CD4-positive, alpha-beta T cell treated with Interleukin-2 at 100 ng/mL for 4 hours (primary cell): Measurements from ENCODE around the gene MZT2B.
"Not testable (repeated sequence)": the region's sequence is repeated elsewhere in the genome, so short reads cannot be mapped to it uniquely, and the experiment has no call there.

Source experiments
- DNase-seq: peaks from one replicate; pipeline ENCODE4 v3.0.0-alpha.2; 2020; ENCODE audit warnings: low spot score

The MZT2B gene

DNA sequence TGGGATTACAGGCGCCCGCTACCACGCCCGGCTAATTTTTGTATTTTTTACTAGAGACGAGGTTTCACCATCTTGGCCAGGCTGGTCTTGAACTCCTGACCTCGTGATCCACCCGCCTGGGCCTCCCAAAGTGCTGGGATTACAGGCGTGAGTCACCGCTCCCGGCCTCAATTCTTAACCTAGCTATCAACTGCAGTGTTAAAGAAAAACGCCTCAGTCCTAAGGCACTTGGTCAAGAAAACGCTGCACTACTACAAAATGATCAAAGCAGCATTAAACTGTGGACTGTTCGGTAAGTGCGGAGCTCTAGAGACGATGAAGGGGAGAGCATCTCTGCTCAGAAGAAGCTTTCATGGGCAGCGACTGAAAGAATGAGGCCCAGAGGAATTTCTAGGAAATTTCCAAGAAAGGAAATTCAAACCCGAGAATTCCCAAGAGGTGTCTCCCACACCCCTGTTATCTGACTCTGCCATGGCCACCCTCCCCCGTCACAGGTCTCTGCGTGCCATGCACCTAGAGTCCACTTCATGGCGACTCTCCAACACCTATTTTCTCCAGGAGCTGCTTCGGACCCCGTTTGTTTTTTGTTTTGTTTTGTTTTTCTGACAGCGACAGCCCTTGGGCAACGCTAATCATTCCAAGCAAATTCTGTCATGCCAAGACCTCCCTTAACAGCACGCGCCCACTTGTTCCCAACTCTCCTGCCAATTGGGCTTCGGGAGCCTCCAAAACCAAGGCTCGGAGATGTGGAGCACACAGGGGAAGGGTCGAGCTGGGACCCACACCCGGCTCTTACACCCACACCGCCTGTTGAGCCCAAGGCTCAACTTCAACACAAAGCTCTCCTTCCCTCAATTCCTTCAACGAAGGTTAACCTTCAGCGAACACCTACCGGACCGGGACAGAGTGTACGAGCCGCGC is 1.4 kb upstream of the MZT2B start:
- DNase-seq: not testable (repeated sequence)

DNA sequence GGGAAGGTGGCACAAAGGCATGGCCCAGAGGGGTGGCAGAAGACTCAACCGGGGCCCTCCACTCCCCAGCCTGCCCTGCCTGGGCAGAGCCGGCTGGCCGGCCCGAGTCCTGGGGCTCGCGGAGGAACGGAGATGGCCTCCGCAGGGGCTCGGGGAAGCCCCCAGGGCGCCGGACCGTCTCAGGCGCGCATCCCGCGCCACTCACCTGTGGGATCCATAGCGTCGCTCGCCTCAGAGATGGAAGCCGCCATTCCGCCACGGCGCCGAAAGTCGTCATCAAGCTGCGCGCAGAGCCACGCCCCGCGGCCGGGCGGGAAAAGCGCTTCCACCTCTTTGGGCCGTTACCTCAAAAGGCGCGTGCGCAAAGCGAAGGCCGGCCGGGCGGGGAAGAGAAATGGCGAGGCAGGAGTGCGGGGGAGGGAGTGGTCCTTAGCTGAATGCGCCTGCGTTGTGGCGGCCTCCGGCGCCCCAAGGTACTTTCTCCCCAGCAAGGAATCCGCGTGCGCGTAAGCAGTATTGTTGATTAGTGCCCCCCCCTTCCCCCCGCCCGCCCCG is 660 bp upstream of the MZT2B start, which contains the start of gene SMPD4:
Gene SMPD4 (minus strand): TSS at position 278 of the 555 bp plus-strand sequence. CDS start 5,010 bp downstream, outside the sequence.
- DNase-seq: peak; percentile 98

DNA sequence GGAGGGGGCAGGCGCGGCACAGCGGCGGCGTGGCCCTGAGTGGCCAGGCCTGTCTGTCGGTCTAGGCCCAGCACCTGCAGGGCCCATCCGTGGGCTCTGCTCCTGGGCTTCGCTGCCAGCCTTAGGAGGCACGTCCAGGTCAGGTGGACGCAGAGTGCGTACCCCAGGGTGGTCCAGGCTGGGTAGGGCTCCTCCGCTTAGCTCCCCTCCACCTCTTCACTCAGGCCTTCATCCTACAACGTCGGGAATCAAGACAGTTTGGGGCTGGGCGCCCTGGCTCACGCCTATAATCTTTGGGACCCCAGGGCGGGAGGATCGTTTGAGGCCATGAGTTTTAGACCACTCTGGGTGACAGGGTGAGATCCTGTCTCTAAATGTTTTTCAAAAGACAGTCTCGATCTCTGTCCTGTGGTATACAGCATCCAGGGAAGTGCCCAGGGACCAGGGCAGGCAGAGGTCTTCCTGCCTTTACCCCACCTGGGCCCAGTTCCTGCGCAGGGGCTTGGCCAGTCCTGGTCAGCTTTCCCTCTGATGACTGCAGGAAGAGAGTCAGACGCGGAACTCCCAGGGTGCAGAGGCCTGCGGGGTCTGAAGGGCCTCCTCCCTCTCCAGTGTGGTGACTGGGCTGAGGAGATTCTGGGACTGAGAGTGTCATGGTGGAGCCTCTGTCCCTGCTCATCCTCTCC is 907 bp downstream of the MZT2B start:
- DNase-seq: not testable (repeated sequence)

DNA sequence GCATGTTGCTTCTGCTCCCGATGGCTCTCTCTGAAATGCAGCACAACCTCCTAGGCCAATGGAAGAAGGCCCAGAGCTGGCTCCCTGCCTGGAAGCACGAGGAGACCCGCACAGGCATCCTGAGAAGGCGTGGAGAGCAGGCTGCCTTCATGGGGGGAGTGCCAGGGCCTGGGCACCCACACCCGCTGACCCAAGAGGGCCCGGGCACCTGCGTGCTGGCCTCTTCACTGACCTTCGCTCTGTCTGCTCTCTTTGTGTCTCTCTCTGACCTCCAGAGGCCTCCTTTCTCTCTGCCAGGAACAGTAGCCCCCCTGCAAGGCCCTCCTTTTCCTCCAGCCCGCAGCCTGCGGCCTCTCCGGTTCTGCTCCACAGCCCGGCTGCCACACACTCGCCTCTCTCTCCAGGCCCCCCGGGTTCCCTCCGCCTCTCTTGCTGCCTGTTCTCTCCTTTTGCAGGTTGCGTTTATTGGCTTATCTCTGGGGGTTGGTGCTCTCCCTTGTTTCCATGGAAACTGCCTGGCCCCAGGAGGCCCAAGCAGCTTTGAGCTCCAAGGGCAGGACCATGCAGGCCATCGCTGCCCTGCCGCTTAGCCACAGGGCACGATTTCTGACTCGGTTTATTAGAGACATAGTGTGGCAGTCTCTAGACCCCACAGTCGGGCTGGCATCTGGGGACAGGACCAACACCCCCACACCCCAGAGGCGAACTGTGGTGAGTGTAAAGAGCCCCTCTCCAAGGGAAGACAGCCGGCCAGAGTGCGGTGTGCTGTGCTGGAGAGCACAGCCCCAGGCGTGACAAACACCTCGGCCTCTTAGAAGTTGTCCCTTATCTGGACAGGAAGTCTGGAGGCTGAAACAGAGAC is 1.7 kb downstream of the MZT2B start:
- DNase-seq: no peak

DNA sequence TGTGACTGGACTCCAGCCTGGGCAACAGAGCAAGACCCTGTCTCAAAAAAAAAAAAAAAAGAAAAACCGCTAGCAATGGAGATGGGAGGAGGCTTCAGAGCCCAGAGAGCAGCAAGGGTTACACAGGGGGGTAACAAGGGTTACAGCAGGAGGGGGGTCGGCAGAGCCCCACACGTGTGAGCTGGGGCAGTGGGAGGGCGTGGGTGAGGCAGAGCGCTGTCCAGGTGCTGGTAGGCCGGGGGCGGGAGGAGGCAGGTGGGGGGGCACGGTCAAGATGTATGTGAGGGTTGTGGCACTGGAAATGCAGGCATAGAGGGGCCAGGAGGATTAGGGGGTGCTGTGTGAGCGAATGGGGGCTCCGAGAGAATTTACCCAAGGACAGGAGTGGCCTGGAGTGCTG is 3.4 kb downstream of the MZT2B start:
- DNase-seq: no peak

DNA sequence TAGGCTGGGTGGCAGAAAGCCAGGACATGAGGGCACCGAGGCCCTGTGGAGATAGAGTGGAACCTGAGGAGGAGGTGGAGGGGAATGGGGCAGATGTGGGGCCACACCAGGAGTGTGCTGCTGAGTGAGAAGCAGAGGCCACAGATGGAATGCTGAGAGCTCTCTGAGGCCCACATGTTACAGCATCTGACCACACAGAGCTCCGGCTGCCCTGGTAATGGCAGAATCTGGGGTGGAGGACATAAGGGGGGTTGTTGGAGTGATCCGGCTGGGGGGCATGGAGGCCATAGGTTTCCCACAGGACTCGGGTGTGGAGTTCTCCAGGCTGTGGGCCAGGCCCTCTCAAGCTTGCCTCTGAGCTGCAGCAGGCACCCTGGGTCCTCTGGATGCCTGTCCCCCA is 3.8 kb downstream of the MZT2B start:
- DNase-seq: no peak

DNA sequence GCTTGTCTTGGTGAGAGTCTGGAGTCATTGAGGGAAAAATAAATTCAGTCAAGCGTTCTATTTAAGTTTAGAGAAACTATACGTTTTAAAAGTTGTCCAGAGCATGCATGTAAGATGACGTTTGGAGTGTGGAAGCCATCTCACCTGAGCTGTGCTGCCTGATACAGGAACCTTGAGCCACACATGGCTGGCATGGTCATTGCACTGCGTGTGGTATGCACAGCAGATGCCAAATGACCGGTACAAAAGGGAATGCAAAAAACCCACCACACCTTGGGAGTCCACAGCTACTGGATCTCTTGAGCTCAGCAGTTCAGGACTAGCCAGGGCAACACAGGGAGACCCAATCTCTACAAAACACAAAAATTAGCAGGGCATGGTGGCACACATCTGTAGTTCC is 4.3 kb downstream of the MZT2B start:
- no peak for DNase-seq

DNA sequence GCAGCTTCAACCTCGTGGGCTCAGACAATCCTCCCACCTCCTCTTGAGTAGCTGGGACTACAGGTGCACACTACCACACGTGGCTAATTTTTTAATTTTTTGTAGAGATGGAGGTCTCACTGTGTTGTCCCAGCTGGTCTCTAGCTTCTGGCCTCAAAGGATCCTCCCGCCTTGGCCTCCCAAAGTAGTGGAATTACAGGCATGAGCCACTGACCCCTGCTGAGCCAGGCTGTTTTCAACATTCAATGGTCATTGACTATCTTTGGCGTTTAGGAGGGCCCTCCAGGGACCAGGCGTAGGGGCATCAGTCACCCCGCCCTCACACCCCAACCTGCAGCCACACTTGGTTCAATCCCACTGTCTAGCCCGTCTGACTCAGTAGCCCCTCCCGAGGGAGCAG is 5.2 kb downstream of the MZT2B start:
- DNase-seq: no peak

DNA sequence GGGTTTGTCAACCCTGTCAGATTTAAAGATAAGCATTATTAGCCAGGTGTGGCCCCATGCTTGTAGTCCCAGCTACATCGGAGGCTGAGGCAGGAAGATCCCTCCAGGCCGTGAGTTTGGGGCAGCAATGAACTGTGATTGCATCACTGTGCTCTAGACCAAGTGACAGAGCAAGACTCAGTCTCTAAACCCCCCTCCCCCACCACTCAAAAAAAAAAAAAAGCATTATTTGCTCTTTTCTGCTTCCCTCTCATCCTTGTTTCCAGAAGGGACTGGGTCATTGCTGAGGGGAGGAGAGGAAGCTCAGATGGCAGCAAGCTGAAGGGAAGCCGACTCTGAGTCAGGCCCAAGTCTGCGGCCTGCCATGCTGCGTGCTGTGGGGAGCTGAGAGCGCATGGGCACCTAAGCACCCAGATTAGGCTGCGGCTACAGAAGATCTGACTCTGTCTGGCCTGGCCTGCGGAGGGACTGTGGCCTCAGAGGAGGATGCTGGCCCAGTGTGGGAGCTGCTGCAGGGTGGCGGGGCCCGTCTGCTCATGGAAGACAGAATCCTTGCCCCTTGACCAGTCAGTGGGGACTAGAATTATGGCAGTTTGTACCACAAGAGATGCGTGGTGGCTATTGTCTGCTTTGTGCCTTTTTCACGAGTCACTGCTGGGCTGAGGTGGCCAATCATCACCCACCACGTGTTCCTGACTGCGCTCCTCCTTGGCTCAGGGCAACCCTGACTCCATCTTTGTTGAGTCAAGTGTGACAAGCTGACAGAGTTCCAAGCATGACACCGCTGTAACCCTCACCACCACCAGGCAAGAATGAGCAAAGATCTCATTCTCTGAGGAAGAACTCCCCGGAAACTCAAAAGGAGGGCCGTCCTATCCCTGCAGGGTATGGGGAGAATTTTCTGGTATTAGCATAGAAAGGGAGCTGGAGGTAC is 6.1 kb downstream of the MZT2B start:
- not testable (repeated sequence) for DNase-seq

DNA sequence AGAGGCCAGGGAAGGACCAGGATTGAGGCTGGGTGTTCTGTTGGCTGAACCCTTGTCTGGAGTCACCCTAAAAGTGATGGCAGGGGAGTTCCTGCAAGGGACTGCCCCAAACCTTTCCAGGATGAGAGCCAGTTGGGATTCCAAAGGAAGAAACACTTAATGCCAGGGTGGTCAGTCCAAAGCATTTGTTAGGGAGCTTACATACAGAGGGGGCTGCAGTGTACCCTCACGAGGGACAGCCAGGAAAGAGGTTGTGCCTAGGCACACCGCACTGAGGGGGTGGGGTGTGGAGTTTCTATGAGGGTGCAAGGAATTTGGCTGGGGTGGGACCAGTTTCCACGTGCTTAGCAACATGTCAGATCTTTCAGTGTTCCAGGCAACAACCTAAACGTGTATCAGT is 6.9 kb downstream of the MZT2B start:
- not testable (repeated sequence) for DNase-seq

DNA sequence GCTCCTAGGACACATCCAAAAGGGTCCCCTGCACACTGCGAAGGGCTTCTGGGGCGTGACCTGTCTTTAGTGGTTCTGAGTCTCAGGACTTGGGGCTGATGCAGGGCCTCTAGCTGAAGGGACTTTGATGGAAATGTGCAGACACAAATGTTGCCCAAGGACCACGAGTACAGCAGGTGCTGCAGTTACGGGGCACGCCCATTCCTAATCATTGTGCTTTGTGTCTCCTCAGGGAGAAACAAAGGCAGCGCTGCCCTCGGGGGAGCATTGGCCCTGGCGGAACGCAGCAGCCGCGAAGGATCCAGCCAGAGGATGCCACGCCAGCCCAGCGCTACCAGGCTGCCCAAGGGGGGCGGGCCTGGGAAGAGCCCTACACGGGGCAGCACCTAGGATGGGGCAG is 8.2 kb downstream of the MZT2B start:
- DNase-seq: no peak

DNA sequence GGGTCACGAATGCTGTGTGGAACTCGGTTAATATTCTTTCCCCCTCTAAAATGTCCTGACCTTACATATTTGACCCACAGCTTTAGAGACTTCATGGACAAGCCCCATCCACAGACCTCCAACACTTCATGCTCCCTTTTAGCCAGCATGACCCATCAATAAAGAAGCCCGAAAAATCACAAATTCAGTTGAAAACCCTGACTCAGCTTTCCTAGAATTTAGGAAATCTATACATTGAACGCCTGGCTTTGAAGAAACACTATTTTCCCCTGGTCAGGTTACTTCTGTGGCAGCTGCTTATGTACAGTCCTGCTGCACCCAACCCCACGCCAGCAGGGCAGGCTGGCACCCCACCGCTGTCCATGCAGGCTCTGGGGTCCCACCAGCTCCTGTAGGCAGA is 9.3 kb downstream of the MZT2B start:
- not testable (repeated sequence) for DNase-seq

DNA sequence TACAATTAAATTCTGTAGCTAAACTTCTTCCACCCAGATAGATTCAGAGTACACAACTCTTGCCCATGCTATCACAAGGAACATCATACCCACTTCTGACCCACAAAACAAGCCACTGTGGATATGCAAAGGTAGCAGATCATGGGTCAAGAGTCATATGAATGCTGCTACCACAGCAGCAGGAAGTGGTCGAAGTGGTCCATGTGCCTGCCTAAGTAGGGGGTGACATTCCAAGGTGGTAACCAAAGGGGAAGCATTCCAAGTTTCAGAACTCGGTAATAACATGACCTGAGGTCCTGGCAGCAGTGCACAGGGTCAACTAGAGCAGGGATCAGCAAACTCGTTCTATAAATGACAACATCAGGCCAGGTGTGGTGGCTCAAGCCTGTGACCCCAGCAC is 10.4 kb downstream of the MZT2B start:
- DNase-seq: not testable (repeated sequence)

DNA sequence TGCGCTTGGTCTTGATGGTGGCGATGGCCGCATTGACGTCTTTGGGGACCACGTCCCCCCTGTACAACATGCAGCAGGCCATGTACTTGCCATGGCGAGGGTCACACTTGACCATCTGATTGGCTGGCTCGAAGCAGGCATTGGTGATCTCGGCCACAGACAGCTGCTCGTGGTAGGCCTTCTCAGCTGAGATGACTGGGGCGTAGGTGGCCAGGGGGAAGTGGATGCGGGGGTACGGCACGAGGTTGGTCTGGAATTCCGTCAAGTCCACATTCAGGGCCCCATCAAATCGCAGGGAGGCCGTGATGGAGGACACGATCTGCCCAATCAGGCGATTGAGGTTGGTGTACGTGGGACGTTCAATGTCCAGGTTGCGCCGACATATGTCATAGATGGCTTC is 11.8 kb downstream of the MZT2B start:
- DNase-seq: not testable (repeated sequence)

DNA sequence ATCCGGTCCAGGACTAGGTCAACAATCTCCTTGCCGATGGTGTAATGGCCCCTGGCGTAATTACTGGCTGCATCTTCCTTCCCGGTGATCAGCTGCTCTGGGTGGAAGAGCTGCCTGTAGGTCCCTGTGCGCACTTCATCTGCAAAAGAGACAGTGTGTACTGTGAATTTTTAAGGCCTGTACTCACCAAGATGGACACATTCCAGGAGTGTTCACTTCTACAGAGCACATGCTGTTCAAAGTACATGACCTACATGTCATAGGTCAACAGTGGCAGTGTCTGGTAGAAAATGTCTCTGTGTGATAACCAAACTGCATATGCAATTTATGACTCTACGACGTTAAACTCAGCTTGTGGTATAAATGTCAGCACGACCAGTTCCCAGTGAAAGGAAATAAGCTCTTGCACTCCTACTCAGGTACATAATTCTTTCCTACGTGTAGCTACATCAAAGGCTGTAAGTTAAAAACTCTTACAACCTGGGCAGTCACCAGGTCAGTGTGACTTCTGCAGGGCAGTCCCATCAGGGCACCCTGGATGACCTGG is 13.1 kb downstream of the MZT2B start:
- DNase-seq: not testable (repeated sequence)

DNA sequence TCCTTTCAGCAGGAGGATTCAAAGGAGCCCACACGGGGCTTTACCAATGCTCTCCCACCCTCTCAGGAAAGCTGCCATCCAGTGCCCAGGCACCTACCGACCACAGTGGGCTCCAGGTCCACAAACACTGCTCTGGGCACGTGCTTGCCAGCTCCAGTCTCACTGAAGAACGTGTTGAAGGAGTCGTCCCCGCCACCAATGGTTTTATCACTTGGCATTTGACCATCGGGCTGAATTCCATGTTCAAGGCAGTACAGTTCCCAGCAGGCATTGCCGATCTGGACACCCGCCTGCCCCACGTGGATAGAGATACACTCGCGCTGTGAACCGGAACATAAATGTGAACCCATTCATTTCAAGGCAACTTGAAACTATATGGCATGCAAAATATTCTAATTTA is 14.0 kb downstream of the MZT2B start:
- not testable (repeated sequence) for DNase-seq

DNA sequence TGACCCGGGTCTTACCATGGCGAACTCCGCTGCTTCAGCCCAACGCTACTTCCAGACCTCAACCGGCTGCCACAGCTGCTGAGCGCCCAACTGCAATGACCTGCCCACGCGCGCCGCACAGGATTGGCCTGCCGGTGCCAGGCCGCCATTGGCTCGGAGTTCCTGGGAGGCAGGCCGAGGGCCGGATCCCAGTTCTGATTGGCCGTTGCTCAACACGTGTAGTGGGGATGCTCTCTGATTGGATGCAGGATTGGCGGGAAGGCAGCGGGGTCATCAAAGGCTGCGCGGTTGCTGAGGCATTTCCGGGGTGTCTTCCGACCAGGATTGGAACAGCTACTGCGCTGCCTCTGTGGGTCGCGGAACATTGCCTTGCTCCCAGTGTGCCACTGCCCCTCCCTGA is 16.3 kb downstream of the MZT2B start, which contains the start of gene TUBA3E:
Gene TUBA3E (minus strand): TSS at position 97 of the 400 bp plus-strand sequence. CDS start 79 bp downstream, at position 18.
- no peak for DNase-seq

DNA sequence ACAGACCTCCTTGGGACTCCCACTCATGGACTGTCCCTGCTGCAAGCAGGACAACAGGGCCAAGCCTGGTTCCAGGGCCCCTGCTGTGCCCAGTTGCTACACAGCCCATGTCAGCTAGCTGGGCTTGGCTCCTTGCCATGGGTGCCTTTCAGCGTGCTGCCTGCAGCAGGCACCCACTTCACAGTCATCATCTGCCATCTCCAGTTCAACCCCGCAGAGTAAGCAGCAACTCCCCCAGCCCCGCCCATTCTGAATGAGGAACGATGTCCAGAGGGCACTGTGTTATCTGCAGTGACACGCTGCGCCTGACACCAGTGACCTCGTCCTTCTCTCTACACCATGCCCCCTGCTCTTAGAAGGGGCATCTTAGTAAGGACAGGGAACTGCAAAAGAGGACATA is 20.5 kb downstream of the MZT2B start:
- DNase-seq: not testable (repeated sequence)

DNA sequence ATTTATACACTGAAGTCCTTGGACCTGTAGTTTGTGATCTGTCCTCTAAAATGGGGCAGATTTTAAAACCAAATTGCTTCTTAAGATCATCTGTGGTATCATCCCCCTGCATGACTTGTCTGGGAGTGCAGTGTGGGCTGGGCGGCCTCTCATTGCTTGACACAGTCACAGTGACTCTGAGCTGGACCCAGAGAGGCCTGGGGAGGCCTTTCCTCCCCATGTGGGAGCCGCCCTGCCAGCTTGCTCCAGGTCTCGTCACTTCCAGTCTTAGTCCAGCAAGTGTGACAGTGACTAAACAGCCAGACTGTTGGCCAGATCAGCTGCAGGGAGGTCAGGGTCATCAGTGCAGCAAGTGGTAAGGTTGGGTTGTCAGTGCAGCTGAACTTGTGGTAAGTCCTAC is 21.1 kb downstream of the MZT2B start:
- not testable (repeated sequence) for DNase-seq

DNA sequence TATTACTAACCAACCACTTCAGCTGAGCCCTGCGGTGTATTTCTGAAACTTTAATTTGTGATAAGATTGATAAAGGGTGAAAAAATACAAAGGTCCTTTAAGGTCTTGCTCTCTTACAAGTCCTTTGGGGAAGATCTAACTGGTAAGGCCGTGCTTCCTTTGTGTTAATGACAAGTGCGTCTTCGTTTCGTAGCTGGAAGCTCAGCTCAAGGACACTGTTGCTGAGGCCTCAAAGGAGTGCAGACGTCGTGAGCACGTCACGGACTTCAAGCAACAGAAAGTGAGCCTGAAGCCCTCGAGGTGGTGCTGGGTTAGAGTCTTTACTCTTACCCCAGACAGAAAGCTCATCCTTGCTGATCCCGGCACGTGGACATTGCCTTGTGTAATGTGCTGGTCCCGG is 25.0 kb downstream of the MZT2B start:
- DNase-seq: not testable (repeated sequence)
